NCI-H2107 treated with DMSO at 0.1 percent for 48 hours (cell line): Measurements from ENCODE around the gene HEBP1.

ENCODE experiments used
- DNase-seq: peaks from one replicate; lab custom pipeline; 2025; ENCODE audit not compliant: unreplicated experiment; lab: John Stamatoyannopoulos, UW

Gene HEBP1

DNA sequence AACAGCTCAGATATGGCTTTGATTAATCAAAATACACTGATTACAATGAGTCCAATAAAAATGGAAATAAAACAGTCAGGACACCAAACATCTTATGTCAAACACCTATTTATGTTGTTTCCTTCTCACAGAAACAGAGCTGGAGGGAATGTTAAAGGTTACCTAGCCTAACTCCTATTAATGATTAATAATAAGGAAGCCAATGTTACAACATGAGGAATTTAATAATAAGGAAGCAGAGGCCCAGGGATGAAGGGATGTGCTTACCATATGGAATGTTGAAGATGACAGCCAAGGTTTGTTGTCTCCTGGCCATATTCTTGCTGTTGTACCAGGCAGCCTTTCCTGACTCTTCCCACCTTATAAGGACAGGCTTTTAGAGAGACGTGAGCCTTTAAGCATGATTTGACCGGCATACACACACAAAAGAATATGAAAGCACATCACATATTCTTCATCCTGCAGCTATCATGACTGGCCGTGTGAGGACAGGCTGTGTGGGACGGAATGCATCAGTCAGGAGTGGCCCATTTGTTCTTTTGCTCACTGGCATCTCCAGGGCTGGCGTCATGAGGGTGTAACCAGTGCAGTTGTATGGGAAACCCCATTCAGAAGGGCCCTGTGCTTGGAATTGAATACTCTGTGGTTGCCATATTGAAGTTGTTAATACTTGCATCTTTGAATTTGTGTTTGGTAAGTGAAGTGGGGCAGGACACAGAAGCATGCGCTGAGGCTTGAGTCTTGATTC is 45.0 kb downstream of the HEBP1 start:
- no peak for DNase-seq

DNA sequence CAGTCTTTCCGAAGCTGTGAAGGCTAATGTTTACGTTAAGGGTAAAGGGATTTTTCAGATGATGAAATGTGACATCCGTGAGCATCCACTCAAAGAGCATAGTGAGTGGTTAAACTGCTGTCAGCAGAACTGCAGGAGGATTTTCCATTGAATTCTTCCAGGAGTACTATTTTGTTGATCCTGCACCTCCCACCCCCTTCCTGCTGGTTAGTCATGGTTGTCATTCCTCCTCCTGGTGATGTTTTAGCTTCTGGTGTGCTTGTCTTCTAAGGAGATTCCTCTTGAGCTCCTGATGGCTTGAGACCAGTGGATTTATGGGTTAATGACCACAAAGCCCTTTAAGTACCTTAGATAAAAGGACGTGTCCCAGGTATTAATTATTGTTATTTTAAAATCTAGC is 45.7 kb downstream of the HEBP1 start:
- DNase-seq = no peak

DNA sequence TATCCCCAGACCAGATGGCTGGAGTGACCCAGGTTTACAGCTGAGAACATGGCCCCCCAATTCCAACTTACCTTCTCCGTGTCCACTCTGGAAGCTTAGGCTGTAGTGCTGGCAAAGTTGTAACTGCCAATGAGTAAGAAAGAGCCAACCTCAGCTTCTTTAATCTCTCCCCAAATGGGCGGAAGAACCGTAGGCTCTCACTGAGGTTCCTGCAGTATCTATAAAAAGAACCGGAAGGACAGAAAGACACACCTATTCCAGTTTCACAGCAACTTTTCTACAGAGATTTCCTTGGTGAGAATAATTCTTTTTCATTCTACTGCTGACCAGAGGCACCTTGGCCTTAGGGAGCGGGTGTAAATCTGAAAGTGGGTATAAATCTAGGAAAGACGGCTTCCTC is 48.0 kb downstream of the HEBP1 start, which contains the start of gene GPRC5D:
GPRC5D (minus strand) TSS at position 135 of the 400 bp plus-strand sequence. CDS start 1,786 bp downstream, outside the sequence.
- no peak for DNase-seq

DNA sequence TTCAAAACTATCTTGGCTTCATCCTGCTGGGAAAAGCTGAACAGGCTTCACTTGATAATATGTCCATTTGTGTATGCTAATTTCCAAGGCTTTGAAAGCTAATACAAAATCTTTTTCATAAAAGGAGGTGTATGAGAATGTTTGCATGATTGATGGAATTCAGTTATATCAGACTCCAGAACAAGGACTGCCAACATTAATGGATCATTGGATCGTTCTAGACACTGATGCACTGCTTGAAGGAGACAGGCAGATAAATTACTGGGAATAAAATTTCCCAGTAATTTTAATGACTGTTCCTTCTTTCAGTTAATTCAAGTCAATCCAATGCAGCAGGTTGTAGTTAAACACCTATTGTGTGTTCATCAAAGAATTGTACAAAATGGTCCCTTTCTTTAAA is 48.6 kb downstream of the HEBP1 start:
- DNase-seq = no peak

DNA sequence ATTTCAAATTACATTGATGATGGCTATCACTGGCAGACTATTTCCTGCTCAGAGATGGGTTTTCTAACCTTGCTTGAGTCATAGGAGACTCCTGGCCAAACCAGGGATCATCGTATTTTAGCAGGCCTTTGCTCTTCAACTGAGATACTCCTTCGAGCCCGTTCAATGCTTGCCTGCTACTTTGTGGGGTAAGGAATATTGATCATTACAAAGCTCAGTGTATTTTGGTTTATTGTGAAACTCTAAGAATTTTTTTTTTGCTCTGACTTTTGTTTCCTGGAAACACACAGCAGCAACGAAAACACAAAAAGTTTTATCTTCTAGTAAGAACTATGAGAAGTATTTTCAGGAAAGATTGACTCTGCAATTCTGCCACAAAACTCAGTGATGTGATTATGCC is 52.2 kb downstream of the HEBP1 start:
- DNase-seq = no peak

DNA sequence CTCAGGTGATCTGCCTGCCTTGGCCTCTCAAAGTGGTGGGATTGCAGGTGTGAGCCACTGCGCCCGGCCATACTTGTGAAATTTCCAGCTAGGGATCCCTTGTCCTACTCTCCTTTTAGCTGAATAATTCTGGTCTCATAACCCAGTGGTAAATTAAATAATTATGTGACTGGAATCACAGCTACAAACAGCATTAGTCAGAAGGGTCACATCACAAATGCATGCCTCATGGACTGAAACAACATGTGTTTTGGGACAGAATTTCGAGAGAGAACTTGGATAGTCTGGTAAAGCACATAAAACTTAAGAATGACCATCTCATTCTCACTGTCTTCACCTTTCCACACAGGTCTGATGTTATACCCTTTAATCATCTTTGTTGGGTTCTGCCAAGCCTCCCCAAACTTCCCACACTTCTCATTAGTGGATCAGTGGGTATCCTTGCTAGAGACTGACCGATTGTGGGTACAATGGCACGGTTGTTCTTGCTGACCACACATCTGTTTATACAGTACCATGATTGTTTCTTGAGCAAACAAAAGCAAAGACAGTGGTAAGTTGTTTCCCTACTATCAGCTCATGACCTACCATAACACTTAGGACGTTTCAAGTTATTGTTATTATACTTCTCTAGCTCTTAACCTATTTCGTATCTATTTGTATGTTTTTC is 53.2 kb downstream of the HEBP1 start:
- no peak for DNase-seq

DNA sequence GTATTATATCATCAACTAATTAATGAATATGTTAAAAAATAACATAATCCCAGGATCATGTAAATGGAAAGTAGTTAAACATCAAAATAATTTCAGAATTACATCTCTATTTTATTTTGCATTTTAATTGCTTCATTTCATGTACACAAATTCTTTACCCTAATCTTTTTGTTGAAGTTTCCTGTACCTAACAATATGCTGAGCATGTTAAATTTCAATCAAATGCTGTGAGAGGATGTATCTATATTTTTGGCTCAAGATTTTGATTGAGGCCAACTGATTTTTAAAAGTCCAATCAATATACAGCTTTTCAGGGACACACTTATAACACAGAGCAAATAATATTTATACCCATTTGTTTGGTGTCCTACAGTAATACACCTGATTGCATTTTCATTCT is 54.5 kb downstream of the HEBP1 start:
- no peak for DNase-seq

DNA sequence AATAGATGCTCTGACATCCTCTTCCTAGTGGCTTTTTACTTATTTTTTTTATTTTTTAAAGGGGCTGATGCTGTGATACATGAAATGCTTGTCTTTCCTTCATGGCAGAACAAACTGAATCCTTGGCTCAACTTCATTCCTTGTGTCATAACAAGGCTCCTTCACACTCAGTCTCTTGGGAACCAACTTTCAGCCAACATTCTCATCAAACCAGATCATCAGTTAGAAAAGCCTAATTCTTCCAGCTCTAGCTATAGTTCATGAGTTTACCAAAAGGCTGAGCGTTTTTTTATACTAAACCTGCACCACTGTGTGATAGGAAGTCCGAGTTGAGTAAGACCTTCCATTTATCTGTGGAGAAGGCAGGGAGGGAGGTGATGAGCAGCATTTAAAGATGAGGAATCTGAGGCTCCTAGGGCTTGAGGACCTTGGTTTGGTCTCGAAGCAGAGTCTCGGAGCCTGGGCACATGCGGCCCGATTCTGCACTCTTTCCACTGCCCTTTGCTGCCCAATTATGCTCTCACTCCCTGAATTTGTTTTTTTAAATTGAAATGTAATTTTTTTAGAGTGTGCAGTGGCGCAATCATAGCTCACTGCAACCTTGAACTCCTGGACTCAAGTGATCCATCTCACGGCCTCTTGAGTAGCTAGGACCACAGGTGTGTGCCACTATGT is 56.3 kb downstream of the HEBP1 start:
- no peak for DNase-seq

DNA sequence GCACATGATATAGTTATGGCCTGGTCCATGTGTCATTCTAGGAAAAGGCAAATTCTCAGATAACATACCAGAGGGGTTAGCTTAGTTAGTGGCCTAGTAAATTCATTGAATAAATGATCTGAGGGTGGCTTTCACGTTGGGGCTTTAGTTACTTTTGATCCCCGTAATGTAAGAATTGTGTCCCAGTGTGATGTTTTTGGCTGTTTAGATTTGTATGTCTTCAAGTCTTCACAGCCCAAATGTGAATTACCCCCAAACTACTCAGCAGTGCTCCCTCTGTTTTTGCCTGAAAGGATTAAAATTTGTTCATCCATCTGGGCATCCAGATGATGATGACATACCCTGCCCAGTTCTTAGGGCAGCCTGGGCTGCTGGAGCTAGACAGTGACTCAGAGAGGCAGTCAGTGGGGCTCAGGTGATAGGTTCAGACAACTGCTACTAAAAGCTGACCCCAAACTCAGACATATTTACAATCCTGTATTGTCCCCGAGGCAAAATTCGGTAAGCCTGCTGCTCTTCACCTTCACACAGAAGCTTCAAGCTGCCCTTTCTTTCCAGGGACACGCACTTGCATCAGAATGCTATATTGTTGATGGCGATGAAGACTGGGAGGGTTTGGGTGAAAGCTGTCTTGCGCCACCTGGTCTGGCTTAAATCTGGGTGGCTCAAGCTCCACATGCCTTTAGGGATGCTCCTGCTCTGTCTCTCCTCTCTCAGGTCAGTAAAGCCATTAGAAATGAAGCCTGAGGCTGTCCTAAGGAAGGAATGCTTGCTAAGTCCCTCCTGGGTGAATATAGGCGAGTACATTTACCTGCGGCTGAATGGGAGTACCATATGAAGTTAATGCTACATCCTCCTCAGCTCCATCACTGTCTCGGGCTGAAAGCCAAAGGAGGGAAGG is 58.4 kb downstream of the HEBP1 start:
- DNase-seq = no peak

DNA sequence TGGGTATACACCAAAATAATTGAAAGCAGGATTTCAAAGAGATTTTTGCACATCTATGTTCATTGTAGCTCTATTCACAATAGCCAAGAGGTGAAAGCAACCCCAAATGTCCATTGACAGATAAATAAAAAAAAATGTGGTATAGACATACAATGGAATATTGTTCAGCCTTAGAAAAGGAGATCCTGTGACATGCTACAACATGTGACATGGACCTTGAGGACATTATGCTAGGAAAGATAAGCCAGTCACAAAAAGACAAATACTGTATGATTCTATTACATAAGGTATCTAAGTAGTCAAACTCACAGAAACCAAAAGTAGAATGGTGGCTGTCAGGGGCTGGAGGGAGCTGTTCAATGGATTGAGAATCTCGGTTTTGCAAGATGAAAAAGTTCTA is 60.2 kb downstream of the HEBP1 start:
- DNase-seq = no peak

DNA sequence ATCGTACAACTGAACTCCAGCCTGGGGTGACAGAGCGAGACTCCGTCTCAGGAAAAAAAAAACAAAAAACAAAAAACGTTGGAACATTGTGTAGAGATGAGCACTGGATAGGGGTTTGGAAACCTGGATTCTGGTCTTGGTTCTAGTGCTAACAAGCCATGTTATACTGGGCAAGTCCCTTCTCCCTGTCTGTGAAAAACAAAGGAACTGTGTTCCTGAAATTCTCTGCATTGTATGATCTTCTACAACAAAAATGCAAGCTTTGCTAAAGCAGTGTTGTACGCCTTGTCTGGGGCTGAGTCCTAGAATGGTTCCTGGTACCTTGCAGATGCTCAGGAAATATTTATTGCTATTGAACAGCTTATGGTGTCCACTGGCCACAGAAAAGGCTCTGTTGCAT is 61.5 kb downstream of the HEBP1 start:
- DNase-seq = no peak

DNA sequence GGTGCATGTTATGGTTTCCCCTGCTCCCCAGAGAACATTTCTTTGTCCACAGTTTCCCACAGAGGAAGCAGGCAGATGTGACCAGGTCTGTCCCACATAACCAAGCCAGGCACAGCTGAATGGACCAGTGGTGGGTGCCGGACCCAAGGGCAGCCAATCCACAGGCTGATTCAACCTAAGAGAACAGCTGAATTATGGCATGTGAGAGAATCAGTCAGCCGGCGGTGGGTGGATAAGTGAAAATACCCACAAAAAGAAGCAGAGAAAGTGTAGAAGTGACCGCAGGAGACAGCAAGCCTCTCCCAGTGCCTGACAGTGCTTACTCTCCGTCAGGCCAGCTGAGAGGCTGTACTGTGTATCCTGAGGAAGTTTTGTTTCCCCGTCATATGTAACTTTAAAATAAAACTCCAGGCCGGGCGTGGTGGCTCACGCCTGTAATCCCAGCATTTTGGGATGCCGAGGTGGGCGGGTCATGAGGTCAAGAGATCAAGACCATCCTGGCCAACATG is 63.0 kb downstream of the HEBP1 start:
- DNase-seq = no peak

DNA sequence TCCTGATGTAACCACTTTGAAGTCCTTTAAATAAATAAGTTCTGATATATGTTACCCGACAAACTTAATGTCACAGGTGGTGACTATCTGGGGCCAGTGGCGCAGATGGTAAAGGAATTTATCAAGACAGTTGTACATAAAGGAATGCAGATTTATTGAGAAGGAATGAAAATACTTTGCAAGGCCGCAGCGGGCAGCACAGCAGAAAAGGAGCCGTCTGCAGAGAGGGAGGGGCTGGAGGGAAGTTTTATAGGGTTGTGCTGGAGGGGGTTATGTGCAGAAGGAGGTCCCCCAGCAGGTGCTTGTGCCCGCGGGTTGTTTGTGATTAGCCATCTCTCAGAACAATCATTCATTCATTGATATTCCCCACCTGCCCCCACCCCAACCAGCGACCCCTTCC is 65.5 kb downstream of the HEBP1 start:
- no peak for DNase-seq

DNA sequence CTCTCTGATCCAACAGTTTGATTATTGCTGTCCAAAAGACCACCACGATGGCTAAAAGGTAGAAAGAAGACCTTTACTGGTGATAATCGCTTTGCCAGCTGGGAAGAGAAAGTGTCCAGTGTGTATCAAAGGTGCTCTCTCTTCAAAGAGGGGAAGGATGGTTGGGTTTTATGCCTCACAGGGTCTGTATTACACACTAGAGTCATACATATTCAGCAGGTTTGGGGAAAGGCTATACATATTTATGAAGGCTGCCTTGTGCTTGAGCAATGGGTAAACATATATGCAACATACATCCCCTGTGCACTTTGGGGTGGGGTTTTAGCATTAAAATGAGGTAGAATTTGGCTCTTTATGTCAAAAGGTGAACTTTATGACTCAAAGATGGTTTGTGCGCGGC is 66.3 kb downstream of the HEBP1 start:
- no peak for DNase-seq

DNA sequence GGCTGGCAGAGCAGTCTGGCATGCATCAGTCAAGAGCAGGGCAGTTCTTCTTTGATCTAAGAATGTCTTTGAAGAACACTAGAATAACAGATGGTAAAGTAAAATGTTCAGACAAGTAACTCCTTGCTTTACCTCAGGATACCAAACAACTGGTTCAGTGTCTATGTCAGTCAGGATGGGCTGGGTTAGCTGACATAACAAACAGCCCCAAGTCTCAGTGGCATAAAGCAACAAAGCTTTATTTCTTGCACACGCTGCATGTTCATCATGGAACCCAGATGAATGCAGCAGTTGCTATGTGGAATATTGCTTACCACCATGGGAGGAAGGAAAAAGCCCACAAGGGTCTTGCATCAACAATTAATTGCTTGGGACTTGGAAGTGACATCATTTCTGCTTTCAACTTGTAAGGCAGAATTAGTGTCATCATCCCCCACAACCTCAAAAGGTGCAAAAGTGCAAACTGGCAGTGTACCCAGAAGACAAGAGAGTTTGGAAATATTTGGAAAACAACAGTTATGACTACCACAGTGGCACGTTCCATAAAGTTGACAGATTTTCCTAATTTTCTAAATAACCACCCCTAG is 69.3 kb downstream of the HEBP1 start:
- no peak for DNase-seq

DNA sequence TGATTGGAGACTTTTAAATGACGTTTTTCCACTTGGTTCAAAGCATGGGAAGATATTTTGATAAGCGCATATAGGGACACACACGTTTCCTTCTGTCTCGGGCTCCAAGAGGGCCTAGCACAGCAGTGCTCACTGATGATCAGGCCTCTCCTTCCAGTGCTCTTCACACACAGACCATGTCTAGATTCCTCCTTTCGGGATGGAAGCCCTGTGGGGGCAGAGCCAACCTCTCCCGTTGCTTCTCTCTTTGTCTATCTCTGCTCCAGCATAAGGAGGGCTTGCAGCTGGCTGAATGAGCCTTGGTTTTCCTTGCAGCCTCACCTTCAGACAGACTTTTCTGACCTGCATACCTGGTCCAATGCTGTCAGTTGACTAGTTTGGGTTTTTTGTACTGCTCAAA is 70.4 kb downstream of the HEBP1 start:
- DNase-seq = no peak

DNA sequence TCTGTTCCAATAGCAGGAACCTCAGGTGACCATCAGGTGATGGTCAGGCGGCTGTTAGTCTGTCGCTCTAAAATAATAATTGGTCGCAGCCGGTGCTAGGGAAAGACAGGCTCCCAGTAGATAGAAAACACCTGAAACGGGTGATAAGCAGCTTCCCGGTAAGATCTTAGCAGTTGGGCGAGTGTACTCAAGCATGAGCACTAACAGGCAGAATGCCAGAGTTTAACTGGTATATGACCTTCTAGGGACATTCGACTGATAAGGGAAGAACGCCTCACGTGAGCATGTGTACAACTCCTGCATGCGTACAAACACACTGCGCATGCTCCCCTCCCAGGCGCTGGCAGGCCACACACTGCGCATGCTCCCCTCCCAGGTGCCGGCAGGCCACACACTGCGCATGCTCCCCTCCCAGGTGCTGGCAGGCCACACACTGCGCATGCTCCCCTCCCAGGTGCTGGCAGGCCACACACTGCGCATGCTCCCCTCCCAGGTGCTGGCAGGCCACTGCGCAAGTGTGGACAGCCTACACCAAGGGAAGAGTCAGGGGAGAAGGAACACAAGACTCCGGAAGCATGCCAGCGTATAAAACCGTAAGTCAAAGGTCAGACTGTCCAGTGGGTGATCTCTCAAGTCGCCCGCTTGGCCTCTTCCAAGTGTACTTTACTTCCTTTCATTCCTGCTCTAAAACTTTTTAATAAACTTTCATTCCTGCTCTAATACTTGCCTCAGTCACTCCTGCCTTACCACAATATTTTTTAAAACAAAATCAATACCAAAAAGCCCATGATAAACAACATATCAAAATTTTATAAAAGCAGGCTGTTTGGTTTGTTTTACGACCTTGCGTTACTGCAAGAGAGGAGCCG is 72.6 kb downstream of the HEBP1 start:
- DNase-seq = peak; percentile 82

DNA sequence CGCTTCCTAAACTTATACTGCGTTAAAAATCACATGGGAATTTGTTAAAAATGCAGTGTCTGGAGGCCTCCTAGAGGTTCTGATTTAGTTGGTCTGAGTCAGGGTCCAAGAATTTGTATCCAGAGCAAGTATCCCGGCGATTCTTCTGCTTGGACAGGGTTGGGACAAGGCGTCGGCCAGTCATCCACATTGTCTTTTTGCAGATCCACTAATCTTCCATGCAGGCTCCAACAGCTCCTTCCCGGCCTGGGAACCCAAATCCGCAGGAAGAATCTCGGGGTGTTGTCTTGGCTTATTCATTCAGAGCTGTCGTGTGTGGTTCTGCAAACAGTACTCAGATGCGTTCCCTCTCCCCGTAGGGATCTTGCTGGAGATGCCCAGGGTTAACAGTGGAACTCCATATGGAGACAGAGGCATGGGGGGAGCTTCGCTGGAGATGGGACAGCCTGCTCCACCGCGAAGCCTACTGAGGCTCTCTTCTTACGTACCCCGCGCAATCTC is 73.4 kb downstream of the HEBP1 start:
- no peak for DNase-seq

DNA sequence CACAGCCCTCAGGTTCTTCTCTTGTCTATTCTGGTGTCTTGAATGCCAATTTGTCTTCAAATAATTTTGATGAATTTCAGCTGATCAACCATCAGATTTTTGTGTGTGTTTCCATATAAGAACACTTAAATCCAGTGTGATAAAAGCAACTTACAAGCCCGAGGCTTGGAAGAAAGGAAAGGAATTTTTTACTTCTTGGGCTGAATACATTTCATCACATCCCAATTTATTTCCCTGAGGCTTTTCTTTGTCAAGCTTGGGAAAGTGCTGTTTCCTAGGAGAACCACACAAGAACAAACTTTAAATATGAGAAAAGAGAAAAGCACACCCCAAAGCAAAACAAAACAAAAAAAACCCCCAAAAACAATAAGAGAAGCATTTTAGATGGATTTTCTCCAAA is 74.7 kb downstream of the HEBP1 start:
- no peak for DNase-seq
